Activated T-cell treated with anti-CD3 and anti-CD28 coated beads, Interleukin-2, amount 50 U/mL, for 1 hour (primary cell): ENCODE measurements around the gene DDI2.
"Not testable (repeated sequence)": the region's sequence is repeated elsewhere in the genome, so short reads cannot be mapped to it uniquely, and the experiment has no call there.

ENCODE experiments used
- DNase-seq: peaks from one replicate; pipeline ENCODE4 v3.0.0-alpha.2; 2020

The DDI2 gene

GRCh38 chr1:15637826-15638225 is 20.6 kb downstream of the DDI2 start:
- no peak for DNase-seq

GRCh38 chr1:15639262-15639661 is 22.0 kb downstream of the DDI2 start:
- DNase-seq: no peak

GRCh38 chr1:15639931-15640330 is 22.7 kb downstream of the DDI2 start:
- DNase-seq: no peak

DNA sequence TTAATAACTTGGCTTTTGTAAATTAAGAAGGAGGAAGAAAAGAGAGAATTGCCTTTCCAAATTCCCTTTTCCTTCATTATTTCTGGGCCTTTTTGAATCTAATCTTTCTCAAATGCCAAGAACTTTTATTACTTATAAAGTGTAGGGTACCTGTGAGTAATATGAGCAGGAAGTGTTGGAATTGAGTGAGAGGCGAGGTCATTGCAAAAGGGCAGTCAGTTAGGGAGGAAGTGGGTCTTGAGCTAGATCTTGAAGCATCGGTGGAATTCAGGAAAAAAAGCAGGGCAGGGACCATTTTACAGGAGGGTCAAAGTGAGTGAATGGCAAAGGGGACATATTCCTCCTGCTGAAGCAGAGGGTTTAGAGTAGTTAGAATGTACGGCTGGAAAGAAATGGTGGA is 23.4 kb downstream of the DDI2 start:
- no peak for DNase-seq

GRCh38 chr1:15649937-15650336 is 32.7 kb downstream of the DDI2 start:
- DNase-seq: no peak

GRCh38 chr1:15650433-15650832 is 33.2 kb downstream of the DDI2 start:
- DNase-seq: no peak

- DNase-seq: not testable (repeated sequence)
These were observed 34.9 kb downstream of the DDI2 start for GRCh38 chr1:15652130-15652529.

DNA sequence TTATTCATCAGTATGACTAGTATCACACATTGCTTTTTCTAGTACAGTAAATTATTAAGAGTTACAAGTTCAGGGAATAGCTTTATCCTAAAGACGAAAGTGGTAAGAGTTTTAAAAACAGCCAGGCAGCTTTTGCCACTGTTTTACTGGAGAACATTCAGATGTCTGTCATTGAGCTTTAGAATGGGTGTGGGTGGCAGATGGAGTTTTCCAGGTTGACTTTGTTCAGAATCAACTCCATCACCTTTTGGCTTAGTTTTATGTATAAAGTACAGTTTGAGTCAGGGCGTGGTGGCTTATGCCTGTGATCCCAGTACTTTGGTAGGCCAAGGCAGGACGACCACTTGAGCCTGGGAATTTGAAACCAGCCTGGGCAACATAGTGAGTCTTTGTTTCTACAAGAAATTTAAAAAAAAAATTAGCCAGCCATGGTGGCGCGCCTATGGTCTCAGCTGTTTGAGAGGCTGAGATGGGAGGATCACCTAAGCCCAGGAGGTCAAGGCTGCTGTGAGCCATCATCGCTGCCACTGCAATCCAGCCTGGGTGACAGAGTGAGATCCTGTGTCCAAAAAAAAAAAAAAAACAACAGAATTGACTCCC is 36.9 kb downstream of the DDI2 start:
- DNase-seq: no peak

- DNase-seq: no peak
These were observed 39.2 kb downstream of the DDI2 start for GRCh38 chr1:15656464-15656863.

GRCh38 chr1:15657021-15657420 is 39.8 kb downstream of the DDI2 start:
- DNase-seq: no peak

DNA sequence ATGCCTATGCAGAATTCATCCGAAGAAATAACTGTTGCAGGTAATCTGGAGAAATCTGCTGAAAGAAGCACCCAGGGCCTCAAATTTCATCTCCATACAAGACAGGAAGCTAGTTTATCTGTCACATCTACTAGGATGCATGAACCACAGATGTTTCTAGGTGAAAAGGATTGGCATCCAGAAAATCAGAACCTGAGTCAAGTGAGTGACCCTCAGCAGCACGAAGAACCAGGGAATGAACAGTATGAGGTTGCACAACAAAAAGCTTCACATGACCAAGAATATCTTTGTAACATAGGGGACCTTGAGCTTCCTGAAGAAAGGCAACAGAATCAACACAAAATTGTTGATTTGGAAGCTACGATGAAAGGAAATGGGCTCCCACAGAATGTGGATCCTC is 42.9 kb downstream of the DDI2 start:
- DNase-seq: no peak

- DNase-seq: no peak
These were observed 45.2 kb downstream of the DDI2 start for GRCh38 chr1:15662477-15662876.

GRCh38 chr1:15663925-15664324 is 46.7 kb downstream of the DDI2 start:
- no peak for DNase-seq

- no peak for DNase-seq
These were observed 50.1 kb downstream of the DDI2 start for GRCh38 chr1:15667362-15667761.

DNA sequence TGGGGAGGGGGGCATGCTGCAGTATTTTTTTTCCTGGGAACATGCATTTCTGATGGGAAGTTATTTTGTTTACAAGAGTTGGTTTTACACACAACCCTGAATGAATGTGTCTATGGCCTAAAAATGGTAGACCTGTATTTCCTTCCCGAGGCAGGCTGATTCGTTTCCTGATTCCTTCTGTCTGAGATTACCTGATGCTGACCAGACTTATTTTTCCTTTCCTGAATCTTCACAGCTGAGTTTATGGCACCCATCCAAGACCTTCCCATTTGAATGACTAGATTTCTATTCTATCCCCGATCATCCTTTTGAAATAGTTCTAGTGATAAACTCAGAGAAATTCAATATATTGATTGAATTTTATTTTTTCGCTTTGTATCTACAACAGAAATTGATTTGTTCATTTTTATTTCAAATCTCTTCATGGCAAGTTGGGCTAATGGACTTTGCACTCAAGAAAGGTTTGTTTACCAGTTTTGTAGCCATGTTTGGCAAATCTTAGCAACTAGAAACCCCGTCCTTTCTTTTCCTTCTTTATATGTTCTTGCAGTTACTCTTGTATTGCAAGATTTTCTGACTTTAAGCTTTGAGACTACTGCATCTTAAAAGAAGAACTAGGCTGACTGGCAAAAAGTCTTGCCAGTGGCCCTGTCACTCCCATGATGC is 51.0 kb downstream of the DDI2 start:
- no peak for DNase-seq

GRCh38 chr1:15669074-15669473 is 51.8 kb downstream of the DDI2 start:
- DNase-seq: no peak

DNA sequence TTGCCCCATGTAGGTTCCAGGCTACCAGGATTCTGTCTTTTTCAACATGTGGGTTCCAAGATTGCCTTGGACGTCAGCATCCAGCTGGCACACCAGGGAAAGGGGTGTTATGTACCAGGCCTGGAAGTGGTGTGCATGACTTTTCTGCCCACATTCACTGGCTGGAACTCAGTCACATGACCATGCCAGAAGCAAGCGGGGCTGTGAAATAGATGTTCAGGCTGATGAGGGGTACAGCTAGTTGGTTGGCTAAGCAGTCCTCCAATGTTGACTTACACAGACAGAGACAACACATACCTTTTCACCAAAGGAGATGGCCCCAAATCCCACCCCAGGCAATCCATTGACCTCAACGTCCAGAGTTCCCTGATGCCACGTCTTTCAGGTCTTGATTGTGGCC is 52.6 kb downstream of the DDI2 start:
- DNase-seq: no peak

- DNase-seq: no peak
These were observed 54.2 kb downstream of the DDI2 start for GRCh38 chr1:15671430-15671829.

DNA sequence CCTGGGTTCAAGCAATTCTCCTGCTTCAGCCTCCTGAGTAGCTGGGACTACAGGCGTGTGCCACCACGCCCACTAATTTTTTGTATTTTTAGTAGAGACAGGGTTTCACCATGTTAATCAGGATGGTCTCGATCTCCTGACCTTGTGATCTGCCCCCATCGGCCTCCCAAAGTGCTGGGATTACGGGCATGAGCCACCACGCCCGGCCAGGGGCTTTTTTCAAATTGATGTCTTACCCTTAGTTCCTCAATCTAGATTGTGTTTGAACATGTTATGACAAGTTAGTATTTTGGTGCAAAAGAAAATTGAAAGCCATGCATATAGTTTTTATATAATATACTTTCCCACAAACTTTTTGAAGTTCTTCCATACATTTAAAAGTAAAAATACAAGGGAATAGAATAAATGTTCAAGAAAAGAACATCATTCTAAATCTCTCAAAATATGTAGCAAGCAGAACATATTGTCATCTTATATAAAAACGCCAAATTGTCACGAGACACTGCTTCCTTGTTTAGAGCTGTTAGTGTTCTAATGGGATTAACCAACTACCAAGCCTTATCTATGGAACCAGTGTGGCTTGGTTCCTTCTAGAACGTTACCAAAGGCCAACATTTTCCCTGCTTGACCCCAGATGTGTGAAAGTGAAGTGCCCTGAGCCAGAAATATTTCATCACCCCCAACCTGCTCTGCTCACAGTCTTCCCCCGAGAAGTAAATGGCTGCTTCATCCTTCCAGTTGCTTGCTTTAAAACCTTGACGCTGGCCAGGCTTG is 57.3 kb downstream of the DDI2 start:
- DNase-seq: no peak

DNA sequence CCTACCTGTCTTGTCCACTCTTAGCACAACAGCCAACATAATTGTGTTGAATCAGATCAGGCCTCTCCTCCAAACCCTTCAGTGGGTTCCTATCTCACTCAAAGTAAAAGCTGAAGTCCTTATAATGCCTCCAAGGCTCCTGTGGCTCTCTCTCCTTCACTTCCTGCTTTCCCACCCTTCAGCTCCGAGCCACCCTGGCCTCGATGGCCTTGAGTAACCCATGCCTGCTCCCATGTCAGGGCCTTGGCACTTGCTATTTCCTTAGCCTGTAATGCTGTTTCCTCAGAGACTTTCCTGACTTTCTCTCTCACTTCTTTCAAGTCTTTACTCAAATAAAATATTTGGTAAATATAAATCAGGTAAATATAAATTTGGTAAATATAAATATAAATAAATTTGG is 58.8 kb downstream of the DDI2 start:
- no peak for DNase-seq

DNA sequence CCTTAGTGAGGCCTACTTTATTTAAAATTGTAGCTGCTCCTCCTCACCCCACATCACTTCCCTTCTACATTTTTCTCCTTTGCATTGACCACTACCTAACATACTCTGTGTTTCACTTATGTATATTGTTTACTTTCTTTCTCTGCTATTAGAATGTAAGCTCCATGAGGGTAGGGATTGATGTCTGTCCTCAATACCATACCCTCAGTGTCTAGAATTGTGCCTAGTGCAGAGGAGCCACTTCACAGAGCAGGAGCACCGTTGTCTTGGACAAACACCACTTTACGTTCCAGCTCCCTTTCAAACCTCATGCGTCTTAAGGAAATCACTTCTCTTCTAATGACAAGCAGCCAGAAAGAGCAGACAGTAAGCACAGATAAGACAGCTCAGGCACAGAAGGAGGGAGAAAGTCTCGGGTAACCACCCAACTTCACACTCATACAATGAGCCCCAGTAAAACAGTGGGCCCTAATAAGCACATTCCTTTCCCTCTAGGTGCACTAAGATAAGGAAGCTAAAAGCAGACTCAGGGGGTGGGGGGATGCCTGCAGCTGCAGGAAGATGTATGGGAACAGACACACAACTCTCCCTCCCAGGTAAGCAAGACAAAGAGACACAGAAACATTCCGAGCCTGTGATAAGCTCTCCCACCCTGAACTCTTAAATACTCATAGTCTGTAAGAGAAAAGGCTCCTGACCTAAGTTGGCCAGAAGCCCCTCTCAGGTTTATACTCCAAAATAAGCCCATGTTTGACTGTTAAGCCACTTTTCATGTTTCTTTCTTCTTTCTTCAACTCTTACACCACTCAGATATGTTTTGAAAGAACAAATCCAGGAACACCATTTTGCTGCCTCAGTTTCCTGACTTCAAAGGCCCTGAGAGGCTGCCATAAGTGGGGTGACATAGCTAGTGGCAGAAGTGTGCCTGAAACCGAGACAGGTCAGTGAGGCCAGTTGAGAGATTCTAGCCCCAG is 59.7 kb downstream of the DDI2 start:
- DNase-seq: no peak

DNA sequence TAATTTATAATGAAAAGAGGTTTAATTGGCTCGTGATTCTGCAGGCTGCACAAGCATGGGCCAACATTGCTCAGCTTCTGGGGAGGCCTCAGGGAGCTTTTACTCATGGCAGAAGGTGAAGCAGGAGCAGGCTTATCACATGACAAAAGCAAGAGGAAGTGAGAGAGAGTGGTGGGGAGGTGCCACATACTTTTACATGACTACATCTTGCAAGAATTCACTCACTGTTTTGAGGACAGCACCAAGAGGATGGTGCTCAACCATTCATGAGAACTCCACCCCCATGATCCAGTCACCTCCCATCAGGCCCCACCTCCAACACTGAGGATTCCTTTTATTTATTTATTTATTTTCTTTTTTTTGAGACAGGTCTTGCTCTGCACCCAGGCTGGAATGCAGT is 61.3 kb downstream of the DDI2 start:
- DNase-seq: no peak

GRCh38 chr1:15680131-15680530 is 62.9 kb downstream of the DDI2 start:
- no peak for DNase-seq
